Measurements from ENCODE around the gene BCL11B. TPM values are rescaled to one million over a fixed set of nuclear protein-coding genes. Genes with fewer than 3 reads are reported as not detected.
"Not testable (repeated sequence)": the region's sequence is repeated elsewhere in the genome, so short reads cannot be mapped to it uniquely, and the experiment has no call there.

BCL11B gene
- total RNA-seq, 1 experiment from 2014 or later: 0.24 TPM

GRCh38 chr14:99186956-99187690, 84.9 kb downstream of the BCL11B start:
- Mint-ChIP-seq H3K4me3 (ENCODE audit: low read depth, unreplicated experiment) (no peak overlapping the region), H3K36me3 (ENCODE audit: insufficient read depth, unreplicated experiment) (peaks cover 5% of the 10 kb centered on the region)
- DNase-seq: no peak

GRCh38 chr14:99186336-99186735, 85.7 kb downstream of the BCL11B start:
- CTCF ChIA-PET; H3K9me3 Mint-ChIP-seq (ENCODE audit: low read depth, unreplicated experiment); H3K4me3 Mint-ChIP-seq (ENCODE audit: low read depth, unreplicated experiment); BruUV-seq (replicated peaks); H3K4me1 Mint-ChIP-seq (ENCODE audit: low read depth, unreplicated experiment); DNase-seq; H3K36me3 Mint-ChIP-seq (ENCODE audit: insufficient read depth, unreplicated experiment); intact Hi-C loops (cut with micrococcal nuclease; ENCODE audit: unreplicated experiment); H3K27ac Mint-ChIP-seq (ENCODE audit: unreplicated experiment): not testable (repeated sequence)
- peaks cover 32% of the 10 kb centered on the region for H3K27me3 Mint-ChIP-seq (ENCODE audit: unreplicated experiment)

More at GRCh38 chr14:99186956-99187690, 84.9 kb downstream of the BCL11B start:
- CTCF ChIA-PET: no interaction called here
- Mint-ChIP-seq H3K27me3 (ENCODE audit: unreplicated experiment) (peaks cover 32% of the 10 kb centered on the region), H3K27ac (ENCODE audit: unreplicated experiment) (no peak overlapping the region), H3K4me1 (ENCODE audit: low read depth, unreplicated experiment) (peaks cover 10% of the 10 kb centered on the region), H3K9me3 (ENCODE audit: low read depth, unreplicated experiment) (no peaks in the 10 kb centered on the region)
- no peak for TF ChIP-seq CTCF (IDR thresholded peaks at IDR 0.05; ENCODE audit: unreplicated experiment)
- BruUV-seq (replicated peaks): no TSS peak
- intact Hi-C loops (cut with micrococcal nuclease; ENCODE audit: unreplicated experiment): no loop called here

GRCh38 chr14:99185436-99186068, 86.4 kb downstream of the BCL11B start:
- H3K9me3 Mint-ChIP-seq (ENCODE audit: low read depth, unreplicated experiment): no peaks in the 10 kb centered on the region
- CTCF ChIA-PET: no interaction called here
- H3K27me3 Mint-ChIP-seq (ENCODE audit: unreplicated experiment): peaks cover 32% of the 10 kb centered on the region
- no peaks in the 10 kb centered on the region for H3K4me1 Mint-ChIP-seq (ENCODE audit: low read depth, unreplicated experiment)
- no peak overlapping the region for H3K27ac Mint-ChIP-seq (ENCODE audit: unreplicated experiment)
- intact Hi-C loops (cut with micrococcal nuclease; ENCODE audit: unreplicated experiment): no loop called here
- no peak overlapping the region for H3K4me3 Mint-ChIP-seq (ENCODE audit: low read depth, unreplicated experiment)
- no peak for TF ChIP-seq CTCF (IDR thresholded peaks at IDR 0.05; ENCODE audit: unreplicated experiment)
- DNase-seq: no peak
- H3K36me3 Mint-ChIP-seq (ENCODE audit: insufficient read depth, unreplicated experiment): no peaks in the 10 kb centered on the region
- no TSS peak for BruUV-seq (replicated peaks)

GRCh38 chr14:99183716-99184115, 88.3 kb downstream of the BCL11B start:
- Mint-ChIP-seq H3K4me1 (ENCODE audit: low read depth, unreplicated experiment) (no peaks in the 10 kb centered on the region), H3K36me3 (ENCODE audit: insufficient read depth, unreplicated experiment) (no peaks in the 10 kb centered on the region), H3K4me3 (ENCODE audit: low read depth, unreplicated experiment) (no peak overlapping the region), H3K9me3 (ENCODE audit: low read depth, unreplicated experiment) (no peaks in the 10 kb centered on the region), H3K27ac (ENCODE audit: unreplicated experiment) (no peak overlapping the region), H3K27me3 (ENCODE audit: unreplicated experiment) (peaks cover 32% of the 10 kb centered on the region)
- no peak for DNase-seq
- no peak for TF ChIP-seq CTCF (IDR thresholded peaks at IDR 0.05; ENCODE audit: unreplicated experiment)
- BruUV-seq (replicated peaks): no TSS peak
- intact Hi-C loops (cut with micrococcal nuclease; ENCODE audit: unreplicated experiment): no loop called here
- CTCF ChIA-PET: no interaction called here

GRCh38 chr14:99183311-99183710, 88.7 kb downstream of the BCL11B start:
- no peaks in the 10 kb centered on the region for H3K36me3 Mint-ChIP-seq (ENCODE audit: insufficient read depth, unreplicated experiment)
- no peak overlapping the region for H3K27ac Mint-ChIP-seq (ENCODE audit: unreplicated experiment)
- no peaks in the 10 kb centered on the region for H3K4me1 Mint-ChIP-seq (ENCODE audit: low read depth, unreplicated experiment)
- no peak overlapping the region for H3K4me3 Mint-ChIP-seq (ENCODE audit: low read depth, unreplicated experiment)
- BruUV-seq (replicated peaks): no TSS peak
- H3K27me3 Mint-ChIP-seq (ENCODE audit: unreplicated experiment): peaks cover 32% of the 10 kb centered on the region
- CTCF ChIA-PET: no interaction called here
- intact Hi-C loops (cut with micrococcal nuclease; ENCODE audit: unreplicated experiment): no loop called here
- TF ChIP-seq CTCF (IDR thresholded peaks at IDR 0.05; ENCODE audit: unreplicated experiment): no peak
- no peak for DNase-seq
- H3K9me3 Mint-ChIP-seq (ENCODE audit: low read depth, unreplicated experiment): no peaks in the 10 kb centered on the region
